Effector CD8-positive, alpha-beta T cell (primary cell): Measurements from ENCODE around the gene FGD2.

Experiments used
- DNase-seq: peaks from one replicate; lab custom pipeline; 2025; lab: John Stamatoyannopoulos, UW

The FGD2 gene

GRCh38 chr6:36970892-36971842 lies 34.3 kb upstream of the FGD2 start:
- DNase-seq, result no peak

- no peak for DNase-seq
Measured at GRCh38 chr6:36971921-36972673, 33.4 kb upstream of the FGD2 start.

GRCh38 chr6:36973190-36973589 lies 32.3 kb upstream of the FGD2 start:
- DNase-seq, result no peak

GRCh38 chr6:36973647-36974046 lies 31.8 kb upstream of the FGD2 start:
- no peak for DNase-seq

- DNase-seq, result no peak
Measured at GRCh38 chr6:36975231-36976006, 30.0 kb upstream of the FGD2 start.

- no peak for DNase-seq
Measured at GRCh38 chr6:36976007-36976264, 29.5 kb upstream of the FGD2 start.

- DNase-seq, result no peak
Measured at GRCh38 chr6:36976509-36976908, 28.9 kb upstream of the FGD2 start.

GRCh38 chr6:36976931-36977330 lies 28.5 kb upstream of the FGD2 start:
- DNase-seq, result no peak

- DNase-seq, result peak; percentile 4
Measured at GRCh38 chr6:36977470-36977941, 27.9 kb upstream of the FGD2 start.

GRCh38 chr6:36978421-36979346 lies 26.8 kb upstream of the FGD2 start:
- no peak for DNase-seq

- no peak for DNase-seq
Measured at GRCh38 chr6:36979347-36979742, 26.1 kb upstream of the FGD2 start.

- DNase-seq, result no peak
Measured at GRCh38 chr6:36980129-36980528, 25.3 kb upstream of the FGD2 start.

- DNase-seq, result no peak
Measured at GRCh38 chr6:36980876-36981619, 24.4 kb upstream of the FGD2 start.

- DNase-seq, result no peak
Measured at GRCh38 chr6:36983538-36983937, 21.9 kb upstream of the FGD2 start.

GRCh38 chr6:36984581-36985416 lies 20.7 kb upstream of the FGD2 start:
- peak; percentile 28 for DNase-seq

GRCh38 chr6:36985417-36985807 lies 20.0 kb upstream of the FGD2 start:
- no peak for DNase-seq

GRCh38 chr6:36985808-36986703 lies 19.4 kb upstream of the FGD2 start, which contains the start of gene MTCH1:
TSS of gene MTCH1 (minus strand) at chr6:36986196. CDS start at chr6:36986173, 23 bp downstream.
- DNase-seq, result peak; percentile 79

- no peak for DNase-seq
Measured at GRCh38 chr6:36986704-36987047, 18.8 kb upstream of the FGD2 start.

GRCh38 chr6:36989264-36989663 lies 16.2 kb upstream of the FGD2 start:
- DNase-seq, result no peak
